CD4-positive, alpha-beta T cell (primary cell): ENCODE data around the gene TNP1. TPM values are rescaled to one million over a fixed set of nuclear protein-coding genes. Genes with fewer than 3 reads are reported as not detected.

Experiments
- ATAC-seq: fragments of 200-7000 bp; cut with Tn5 transposase; one replicate; pipeline ENCODE4 v1.10.0; 2022; ENCODE audit warnings: mild to moderate bottlenecking; ENCODE audit not compliant: poor library complexity
- CTCF ChIA-PET: fragments of 350-600 bp; sonication (Branson Sonifier 250); formaldehyde crosslinking; loops from one replicate; lab custom pipeline; 2021; ENCODE audit warnings: antibody characterized with exemption, inconsistent platforms; lab: Charles Lee
- POLR2A ChIA-PET: fragments of 350-600 bp; sonication (Branson Sonifier 250); formaldehyde crosslinking; loops from one replicate; lab custom pipeline; 2021; ENCODE audit warnings: antibody characterized with exemption, inconsistent platforms; lab: Charles Lee
- DNase-seq, 14 experiments: peaks; one replicate each; pipeline ENCODE4 v3.0.0-alpha.2; 2013 to 2020; ENCODE audit warnings: mixed read lengths in 2 of 14
- H3K27ac ChIP-seq, 2 donors: one replicate each; pipeline versions ENCODE4 v1.5.1 to v1.7.0; 2013; ENCODE audit warnings: low read length in 2 of 2, low read depth in 1 of 2, mild to moderate bottlenecking in 1 of 2
- H3K27me3 ChIP-seq, 2 experiments: 1 replicate in 1 of 2; 2 replicates in 1 of 2; pipeline versions ENCODE4 v1.6.1 to v1.7.0; 2013; ENCODE audit warnings: low read length in 2 of 2, control low read depth in 1 of 2, mild to moderate bottlenecking in 1 of 2, moderate library complexity in 1 of 2; ENCODE audit not compliant: insufficient read depth in 2 of 2, control insufficient read depth in 1 of 2
- H3K36me3 ChIP-seq: one replicate; pipeline ENCODE4 v1.6.1; 2013; ENCODE audit warnings: low read length, control low read depth; ENCODE audit not compliant: insufficient read depth
- H3K4me1 ChIP-seq: one replicate; pipeline ENCODE4 v1.6.1; 2013; ENCODE audit warnings: low read length, control low read depth; ENCODE audit not compliant: insufficient read depth
- H3K4me3 ChIP-seq: one replicate; pipeline ENCODE4 v1.5.1; 2013; ENCODE audit warnings: mild to moderate bottlenecking, low read length, moderate library complexity
- H3K9me3 ChIP-seq, 2 experiments: 1 replicate in 1 of 2; 2 replicates in 1 of 2; pipeline versions ENCODE4 v1.6.1 to v1.7.0; 2013; ENCODE audit warnings: low read length in 2 of 2, mild to moderate bottlenecking in 2 of 2, control low read depth in 1 of 2, moderate library complexity in 1 of 2; ENCODE audit not compliant: control insufficient read depth in 1 of 2, insufficient read depth in 1 of 2
- H3K27ac Mint-ChIP-seq: one replicate; pipeline ENCODE4 v1.8.0; 2020; ENCODE audit warnings: mixed read lengths
- H3K27me3 Mint-ChIP-seq: one replicate; pipeline ENCODE4 v1.8.0; 2021; ENCODE audit warnings: mixed read lengths
- H3K36me3 Mint-ChIP-seq: one replicate; pipeline ENCODE4 v1.8.0; 2021; ENCODE audit warnings: low read depth, mixed read lengths
- H3K4me1 Mint-ChIP-seq: one replicate; pipeline ENCODE4 v1.8.0; 2021; ENCODE audit warnings: low read depth, mixed read lengths
- H3K4me3 Mint-ChIP-seq: one replicate; pipeline ENCODE4 v1.8.0; 2020; ENCODE audit warnings: mild to moderate bottlenecking, mixed read lengths
- H3K9me3 Mint-ChIP-seq: one replicate; pipeline ENCODE4 v1.8.0; 2020; ENCODE audit warnings: mixed read lengths
- intact Hi-C, 2 experiments: fragments of 100-400 bp; cut with DNase I in 1 of 2; cut with micrococcal nuclease in 1 of 2; formaldehyde crosslinking; loops; one replicate each; pipeline versions ENCODE4 v1.15.1 to v1.9.0; 2023 to 2025; cut with DNase I, micrococcal nuclease
- total RNA-seq, 174 experiments: library from RNA in 2 of 174; stranded (reverse) in 2 of 174; gene quantifications; one replicate each; pipeline ENCODE4 v1.2.3 and lab custom pipeline; 2021 to 2026
- TF ChIP-seq, protein P1 (sequence below): fragments of 200-600 bp; IDR thresholded peaks from one replicate; pipeline ENCODE4 v1.8.0; 2022; ENCODE audit warnings: antibody characterized with exemption, mild to moderate bottlenecking

The TNP1 gene
- total RNA-seq, 2 experiments from 2014 or later: not detected

DNA sequence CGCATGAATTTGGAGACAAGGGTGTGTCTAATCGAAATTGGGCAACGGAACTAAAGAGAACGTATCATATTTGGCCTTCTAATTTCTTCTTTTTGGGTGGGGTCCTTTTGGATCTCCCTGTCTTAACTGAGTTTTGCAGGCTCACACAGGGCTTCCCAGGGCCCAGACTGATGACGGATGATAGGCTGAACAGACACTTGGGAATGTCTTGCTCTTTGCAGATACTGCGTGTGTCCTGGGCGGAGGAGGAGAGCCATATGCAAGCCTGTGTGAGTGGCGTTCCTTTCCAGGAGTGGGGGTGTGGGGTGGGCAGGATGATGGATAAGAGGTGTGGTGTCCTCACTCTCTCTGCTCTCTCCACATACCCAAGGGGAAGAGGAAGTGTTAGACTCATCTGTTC is 40.1 kb downstream of the TNP1 start:
- Mint-ChIP-seq H3K27me3 (peaks cover 13% of the 10 kb centered on the region), H3K9me3 (no peaks in the 10 kb centered on the region), H3K4me1 (no peaks in the 10 kb centered on the region), H3K4me3 (no peak overlapping the region), H3K27ac (no peak overlapping the region), H3K36me3 (no peaks in the 10 kb centered on the region)
- ChIA-PET CTCF (no interaction called here), POLR2A (no interaction called here)
- no peaks in the 10 kb centered on the region for H3K4me1 ChIP-seq
- TF ChIP-seq, protein P1, sequence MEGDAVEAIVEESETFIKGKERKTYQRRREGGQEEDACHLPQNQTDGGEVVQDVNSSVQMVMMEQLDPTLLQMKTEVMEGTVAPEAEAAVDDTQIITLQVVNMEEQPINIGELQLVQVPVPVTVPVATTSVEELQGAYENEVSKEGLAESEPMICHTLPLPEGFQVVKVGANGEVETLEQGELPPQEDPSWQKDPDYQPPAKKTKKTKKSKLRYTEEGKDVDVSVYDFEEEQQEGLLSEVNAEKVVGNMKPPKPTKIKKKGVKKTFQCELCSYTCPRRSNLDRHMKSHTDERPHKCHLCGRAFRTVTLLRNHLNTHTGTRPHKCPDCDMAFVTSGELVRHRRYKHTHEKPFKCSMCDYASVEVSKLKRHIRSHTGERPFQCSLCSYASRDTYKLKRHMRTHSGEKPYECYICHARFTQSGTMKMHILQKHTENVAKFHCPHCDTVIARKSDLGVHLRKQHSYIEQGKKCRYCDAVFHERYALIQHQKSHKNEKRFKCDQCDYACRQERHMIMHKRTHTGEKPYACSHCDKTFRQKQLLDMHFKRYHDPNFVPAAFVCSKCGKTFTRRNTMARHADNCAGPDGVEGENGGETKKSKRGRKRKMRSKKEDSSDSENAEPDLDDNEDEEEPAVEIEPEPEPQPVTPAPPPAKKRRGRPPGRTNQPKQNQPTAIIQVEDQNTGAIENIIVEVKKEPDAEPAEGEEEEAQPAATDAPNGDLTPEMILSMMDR: no peak
- no peak overlapping the region for H3K27ac ChIP-seq
- no peaks in the 10 kb centered on the region for H3K36me3 ChIP-seq
- ATAC-seq (no peak), DNase-seq (no peak)
- no peak overlapping the region for H3K4me3 ChIP-seq
- intact Hi-C loops: no loop called here
- no peaks in the 10 kb centered on the region for H3K9me3 ChIP-seq
- H3K27me3 ChIP-seq: no peaks in the 10 kb centered on the region

DNA sequence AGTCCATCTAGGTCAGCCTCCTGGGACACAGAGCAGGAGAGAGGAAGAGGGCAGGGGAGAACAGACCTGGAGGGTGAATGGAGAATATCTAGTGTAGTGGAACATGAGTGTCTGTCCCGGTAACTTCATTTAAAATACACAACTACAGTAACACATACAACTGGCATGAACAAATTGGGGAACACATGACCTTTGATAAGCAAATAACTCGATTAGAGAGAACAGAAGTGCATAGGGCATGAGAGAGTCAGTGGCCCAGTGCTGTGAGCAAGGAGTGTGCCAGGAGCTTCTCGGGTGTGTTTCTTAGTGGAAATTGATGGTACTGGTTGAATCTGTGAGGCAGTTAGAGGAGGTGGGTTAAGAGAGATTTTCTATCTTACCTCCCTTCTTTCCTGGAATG is 40.8 kb downstream of the TNP1 start:
- intact Hi-C loops: no loop called here
- no peaks in the 10 kb centered on the region for H3K36me3 ChIP-seq
- H3K27me3 ChIP-seq: no peaks in the 10 kb centered on the region
- H3K4me3 ChIP-seq: no peak overlapping the region
- TF ChIP-seq, protein P1: no peak
- Mint-ChIP-seq H3K27me3 (peaks cover 13% of the 10 kb centered on the region), H3K4me1 (no peaks in the 10 kb centered on the region), H3K27ac (no peak overlapping the region), H3K9me3 (no peaks in the 10 kb centered on the region), H3K36me3 (no peaks in the 10 kb centered on the region), H3K4me3 (no peak overlapping the region)
- no peak overlapping the region for H3K27ac ChIP-seq
- no peak for ATAC-seq
- DNase-seq: no peak
- ChIA-PET CTCF (no interaction called here), POLR2A (no interaction called here)
- H3K9me3 ChIP-seq: no peaks in the 10 kb centered on the region
- no peaks in the 10 kb centered on the region for H3K4me1 ChIP-seq

DNA sequence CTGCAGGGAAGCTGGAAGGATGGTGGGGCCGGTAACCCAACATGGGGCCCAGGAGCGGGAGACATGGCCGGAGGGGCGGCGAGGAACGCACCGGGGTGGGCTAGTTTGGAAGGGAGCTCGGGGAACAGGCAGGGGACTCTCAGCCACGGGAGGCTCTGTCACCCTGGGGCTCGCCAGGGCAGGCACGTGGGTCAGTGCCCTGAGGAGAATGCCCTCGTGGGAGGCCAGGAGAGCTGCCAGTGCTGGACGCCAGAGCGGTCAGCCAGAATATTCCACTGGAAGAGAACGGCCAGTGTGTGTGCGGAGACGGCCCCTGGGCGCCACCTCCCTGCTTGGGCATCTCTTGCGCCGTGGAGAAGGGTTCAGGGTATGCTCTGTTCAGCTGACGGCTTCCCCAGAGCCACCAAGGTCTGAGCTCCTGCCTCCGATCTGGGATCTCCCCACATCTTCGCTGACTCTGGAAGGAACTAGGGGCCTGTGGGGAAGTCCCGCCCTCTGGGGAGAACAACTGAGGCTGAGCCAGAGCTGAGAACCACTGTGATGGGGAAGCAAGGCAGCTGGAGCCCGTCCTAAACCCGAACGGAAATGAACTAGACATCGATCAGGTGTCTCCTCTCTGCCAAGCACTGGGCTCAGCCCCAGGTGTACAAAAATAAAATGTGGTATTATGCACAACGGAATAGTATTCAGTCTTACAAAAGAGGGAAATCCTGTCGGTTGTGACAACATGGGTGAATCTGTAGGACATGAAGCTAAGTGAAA is 49.3 kb downstream of the TNP1 start:
- Mint-ChIP-seq H3K27me3 (peaks cover 6% of the 10 kb centered on the region), H3K9me3 (no peaks in the 10 kb centered on the region), H3K4me1 (no peaks in the 10 kb centered on the region), H3K4me3 (no peak overlapping the region), H3K36me3 (no peaks in the 10 kb centered on the region), H3K27ac (no peak overlapping the region)
- Histone ChIP-seq H3K27me3 (no peaks in the 10 kb centered on the region), H3K4me3 (no peak overlapping the region), H3K4me1 (no peaks in the 10 kb centered on the region), H3K36me3 (no peaks in the 10 kb centered on the region), H3K27ac (no peak overlapping the region), H3K9me3 (peaks cover 0 to 12% of the 10 kb centered on the region in 2 experiments)
- TF ChIP-seq, protein P1: no peak
- no peak for ATAC-seq
- intact Hi-C loops: no loop called here
- ChIA-PET POLR2A (no interaction called here), CTCF (no interaction called here)
- DNase-seq: no peak

Other genes starting within 250 kb of the TNP1 start
- gene IGFBP2, start 226.6 kb downstream of the TNP1 start, total RNA-seq: not detected
- gene IGFBP5, start 164.5 kb downstream of the TNP1 start, total RNA-seq: not detected